Kidney (tissue), 14 donors: ENCODE results near the gene MS4A18. TPM values are rescaled to one million over a fixed set of nuclear protein-coding genes. Genes with fewer than 3 reads are reported as not detected.

ENCODE experiments used
- DNase-seq, 5 donors: peaks; one replicate each; pipeline ENCODE4 v3.0.0-alpha.2; 2013 to 2020
- FAIRE-seq: peaks from 2 replicates; lab custom pipeline; 2012; peaks lifted over from hg19 to GRCh38; lab: Jason Lieb, UNC
- H3K27ac ChIP-seq, 2 donors: one replicate each; pipeline ENCODE4 v1.7.0; 2013; ENCODE audit warnings: low read depth in 2 of 2, low read length in 2 of 2, inconsistent platforms in 1 of 2
- H3K27me3 ChIP-seq: one replicate; pipeline ENCODE4 v1.7.1; 2013; ENCODE audit warnings: low read length, inconsistent platforms; ENCODE audit not compliant: control insufficient read depth, insufficient read depth
- H3K36me3 ChIP-seq, 3 donors: one replicate each; pipeline versions ENCODE4 v1.7.0 to v1.7.1; 2013; ENCODE audit warnings: low read length in 3 of 3, control low read depth in 1 of 3, inconsistent platforms in 1 of 3; ENCODE audit not compliant: insufficient read depth in 3 of 3, control insufficient read depth in 2 of 3
- H3K4me1 ChIP-seq, 3 donors: one replicate each; pipeline versions ENCODE4 v1.7.0 to v1.7.1; 2013; ENCODE audit warnings: low read length in 3 of 3, inconsistent platforms in 1 of 3, low read depth in 1 of 3; ENCODE audit not compliant: control insufficient read depth in 2 of 3, insufficient read depth in 2 of 3
- H3K4me3 ChIP-seq, 3 donors: one replicate each; pipeline versions ENCODE4 v1.7.0 to v1.8.1; 2013; ENCODE audit warnings: low read length in 3 of 3, control low read depth in 1 of 3, inconsistent platforms in 1 of 3
- H3K9ac ChIP-seq, 3 donors: one replicate each; pipeline versions ENCODE4 v1.7.0 to v1.7.1; 2013; ENCODE audit warnings: low read length in 3 of 3, control low read depth in 1 of 3, inconsistent platforms in 1 of 3
- H3K9me3 ChIP-seq, 3 donors: one replicate each; pipeline versions ENCODE4 v1.7.0 to v1.7.1; 2013; ENCODE audit warnings: low read length in 3 of 3, control low read depth in 1 of 3, inconsistent platforms in 1 of 3; ENCODE audit not compliant: control insufficient read depth in 2 of 3, insufficient read depth in 1 of 3
- intact Hi-C: fragments of 100-400 bp; cut with DNase I; formaldehyde crosslinking; loops from one replicate; pipeline ENCODE4 v1.11.1; 2022
- polyA plus RNA-seq: library from polyadenylated mRNA; stranded (reverse); fragments of 350-450 nt; fragmentation: Illumina TruSeq; extraction: RNeasy Lipid Tissue Mini Kit (QIAGEN cat#74804); gene quantifications from one replicate; pipeline ENCODE4 v1.2.3, GENCODE V29; 2014; ENCODE audit warnings: low read depth, low replicate concordance; ENCODE audit not compliant: insufficient read depth
- total RNA-seq: library from RNA; stranded (reverse); fragmentation: NEBNext Ultra II Directional; extraction: Animal tissue kit (Norgen Biotek cat#: 25700); gene quantifications from one replicate; pipeline ENCODE4 v1.2.1, GENCODE V29; 2021
- TF ChIP-seq, protein P1 (sequence below): IDR thresholded peaks from 3 replicates; pipeline ENCODE4 v1.5.1; 2012; ENCODE audit warnings: mild to moderate bottlenecking, moderate library complexity, borderline replicate concordance; ENCODE audit not compliant: insufficient read depth; ENCODE audit errors: extremely low read depth
- donor health status: control.
- donor health status: control.
- donor health status: control.
- donor health status: control.
- donor health status: control.
- donor health status: DM: yes; HTN: yes; CAD: no.
- donor health status: Normal renal cell carcinoma (clear cell type).

Gene MS4A18
- total and polyA plus RNA-seq, 2 donors from 2014 or later, result not detected

DNA sequence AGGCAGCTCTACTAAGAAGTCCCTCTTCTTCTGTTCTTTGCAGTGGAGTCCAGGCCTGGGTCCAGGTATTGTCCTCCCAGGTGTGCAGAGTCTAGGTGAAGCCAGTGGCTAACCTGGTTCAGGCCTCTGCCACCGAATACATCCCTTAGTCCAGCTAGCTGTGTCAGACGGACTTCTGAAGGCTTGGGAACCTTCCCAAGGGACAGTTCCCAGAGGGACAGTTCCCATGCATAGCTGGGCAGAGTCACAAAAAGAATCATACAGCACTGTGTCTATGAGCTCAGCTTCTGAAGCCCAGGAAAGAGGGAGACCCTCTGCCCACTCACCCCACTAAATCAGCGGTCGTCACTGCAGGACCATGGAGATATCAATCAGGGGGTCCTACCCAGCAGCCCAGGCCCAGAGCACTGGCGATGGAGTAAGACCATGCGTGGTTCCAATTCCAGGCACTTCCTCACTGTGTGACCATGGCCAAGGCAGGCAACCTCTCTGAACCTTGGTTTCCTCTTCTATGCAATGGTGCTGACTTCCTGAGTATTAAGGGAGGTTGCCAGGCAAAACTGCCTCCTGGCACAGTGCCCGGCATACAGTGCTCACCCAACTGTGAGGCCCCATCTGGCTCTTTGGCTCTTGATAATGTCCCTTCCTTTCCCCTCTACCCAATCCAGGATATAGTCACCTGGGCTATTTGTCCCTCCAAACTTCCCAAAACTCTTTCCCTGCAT, 64.0 kb downstream of the MS4A18 start:
- no peak overlapping the region for H3K27ac ChIP-seq
- TF ChIP-seq, protein P1, sequence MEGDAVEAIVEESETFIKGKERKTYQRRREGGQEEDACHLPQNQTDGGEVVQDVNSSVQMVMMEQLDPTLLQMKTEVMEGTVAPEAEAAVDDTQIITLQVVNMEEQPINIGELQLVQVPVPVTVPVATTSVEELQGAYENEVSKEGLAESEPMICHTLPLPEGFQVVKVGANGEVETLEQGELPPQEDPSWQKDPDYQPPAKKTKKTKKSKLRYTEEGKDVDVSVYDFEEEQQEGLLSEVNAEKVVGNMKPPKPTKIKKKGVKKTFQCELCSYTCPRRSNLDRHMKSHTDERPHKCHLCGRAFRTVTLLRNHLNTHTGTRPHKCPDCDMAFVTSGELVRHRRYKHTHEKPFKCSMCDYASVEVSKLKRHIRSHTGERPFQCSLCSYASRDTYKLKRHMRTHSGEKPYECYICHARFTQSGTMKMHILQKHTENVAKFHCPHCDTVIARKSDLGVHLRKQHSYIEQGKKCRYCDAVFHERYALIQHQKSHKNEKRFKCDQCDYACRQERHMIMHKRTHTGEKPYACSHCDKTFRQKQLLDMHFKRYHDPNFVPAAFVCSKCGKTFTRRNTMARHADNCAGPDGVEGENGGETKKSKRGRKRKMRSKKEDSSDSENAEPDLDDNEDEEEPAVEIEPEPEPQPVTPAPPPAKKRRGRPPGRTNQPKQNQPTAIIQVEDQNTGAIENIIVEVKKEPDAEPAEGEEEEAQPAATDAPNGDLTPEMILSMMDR, result no peak
- no peaks in the 10 kb centered on the region for H3K9me3 ChIP-seq
- H3K4me3 ChIP-seq, result no peak overlapping the region
- H3K36me3 ChIP-seq, result no peaks in the 10 kb centered on the region
- H3K4me1 ChIP-seq, result peaks cover 0 to 12% (median 6%) of the 10 kb centered on the region in 3 donors
- no peak for FAIRE-seq
- H3K27me3 ChIP-seq, result no peaks in the 10 kb centered on the region
- H3K9ac ChIP-seq, result no peak overlapping the region
- DNase-seq, result peak in 1 of 5 donors; percentile 34
- intact Hi-C loops, result no loop called here

DNA sequence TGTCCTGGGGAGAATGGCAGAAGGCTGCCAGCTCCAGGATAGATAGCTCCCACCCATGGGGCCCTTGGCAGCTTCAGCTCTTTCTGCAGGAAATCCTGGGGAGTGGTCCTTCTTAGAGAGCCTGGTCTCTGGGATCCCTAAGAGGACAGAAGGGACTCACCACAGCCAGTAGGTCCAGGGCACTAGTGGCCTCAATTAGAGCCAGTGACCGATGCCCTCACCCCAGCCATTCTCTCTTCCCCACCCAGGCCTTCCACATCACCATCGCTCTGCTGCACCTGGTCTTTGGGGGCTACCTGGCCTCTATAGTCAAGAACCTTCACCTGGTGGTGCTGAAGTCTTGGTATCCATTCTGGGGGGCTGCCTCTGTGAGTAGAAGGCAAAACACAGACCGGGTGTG, 66.2 kb downstream of the MS4A18 start:
- peaks cover 0 to 9% (median 6%) of the 10 kb centered on the region in 3 donors for H3K4me1 ChIP-seq
- no peak overlapping the region for H3K27ac ChIP-seq
- H3K9ac ChIP-seq, result no peak overlapping the region
- FAIRE-seq, result no peak
- TF ChIP-seq, protein P1, result no peak
- peak in 1 of 5 donors; percentile 36 for DNase-seq
- no peaks in the 10 kb centered on the region for H3K36me3 ChIP-seq
- intact Hi-C loops, result no loop called here
- H3K27me3 ChIP-seq, result no peaks in the 10 kb centered on the region
- H3K4me3 ChIP-seq, result no peak overlapping the region
- H3K9me3 ChIP-seq, result no peaks in the 10 kb centered on the region

DNA sequence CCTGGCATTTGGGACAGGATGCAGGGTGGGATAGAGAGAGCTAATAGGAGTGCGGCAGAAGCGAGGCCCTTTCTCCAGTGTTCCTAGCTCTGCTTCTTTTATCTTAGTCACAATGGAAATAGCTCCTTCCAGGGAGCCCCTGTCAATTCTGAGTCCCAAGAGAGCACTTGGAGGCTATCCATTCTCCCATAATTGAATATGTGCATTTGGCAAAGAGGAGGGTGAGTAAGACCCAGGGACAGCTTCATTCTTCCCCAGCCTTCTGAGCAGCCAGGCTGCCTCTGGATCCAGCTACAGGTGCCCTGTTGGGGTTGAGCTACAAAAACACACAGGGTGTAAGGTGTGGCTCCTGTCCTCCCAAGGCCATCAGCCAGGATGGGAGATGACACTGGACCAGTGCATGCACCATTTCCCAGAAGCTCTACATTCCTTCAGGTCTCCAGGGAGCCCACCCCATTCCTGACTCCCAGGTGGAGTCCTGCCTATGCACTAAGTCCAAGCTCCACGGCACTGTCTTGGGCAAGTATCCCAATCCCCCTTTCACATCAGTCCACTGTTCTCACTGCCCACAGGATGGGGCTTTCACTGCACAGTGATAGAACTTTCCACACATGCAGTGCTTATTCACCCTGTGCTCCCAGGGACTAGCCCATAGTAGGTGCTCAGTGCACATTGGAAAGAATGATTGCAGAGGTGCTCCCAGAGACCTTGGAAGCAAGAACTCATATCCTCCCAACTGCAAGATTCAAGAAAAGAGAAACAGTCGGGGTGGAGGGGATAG, 66.8 kb downstream of the MS4A18 start:
- DNase-seq (peak in 1 of 5 donors; percentile 21), FAIRE-seq (no peak)
- Histone ChIP-seq H3K9me3 (no peaks in the 10 kb centered on the region), H3K36me3 (no peaks in the 10 kb centered on the region), H3K4me1 (peaks cover 0 to 7% (median 6%) of the 10 kb centered on the region in 3 donors), H3K9ac (no peak overlapping the region), H3K27ac (no peak overlapping the region), H3K27me3 (no peaks in the 10 kb centered on the region), H3K4me3 (no peak overlapping the region)
- intact Hi-C loops, result no loop called here
- TF ChIP-seq, protein P1, result no peak
